Esophagus squamous epithelium (tissue), 5 donors: ENCODE data around the gene DENND4A. TPM values are rescaled to one million over a fixed set of nuclear protein-coding genes. Genes with fewer than 3 reads are reported as not detected.
"Not testable (repeated sequence)": the region's sequence is repeated elsewhere in the genome, so short reads cannot be mapped to it uniquely, and the experiment has no call there.

Experiments
- DNase-seq: peaks from one replicate; lab custom pipeline; 2025; lab: John Stamatoyannopoulos, UW
- H3K27ac ChIP-seq, 4 donors: fragments of 200-600 bp; sonication (generic); one replicate each; pipeline ENCODE4 v1.5.1; 2016 to 2019; ENCODE audit warnings: mild to moderate bottlenecking in 1 of 4
- H3K27me3 ChIP-seq, 4 donors: fragments of 200-600 bp; sonication (generic); 1 replicate in 3 of 4; 2 replicates in 1 of 4; pipeline versions ENCODE4 v1.5.1 to v1.6.0; 2017 to 2021; ENCODE audit warnings: antibody characterized with exemption in 1 of 4
- H3K36me3 ChIP-seq, 3 donors: fragments of 200-600 bp; sonication (generic); one replicate each; pipeline ENCODE4 v1.5.1; 2016 to 2019
- H3K4me1 ChIP-seq, 3 donors: fragments of 200-600 bp; sonication (generic); one replicate each; pipeline ENCODE4 v1.5.1; 2017 to 2019
- H3K4me3 ChIP-seq, 4 donors: fragments of 200-600 bp; sonication (generic); 1 replicate in 3 of 4; 2 replicates in 1 of 4; pipeline ENCODE4 v1.5.1; 2016 to 2019; ENCODE audit warnings: mild to moderate bottlenecking in 2 of 4, moderate library complexity in 1 of 4
- H3K9me3 ChIP-seq, 3 donors: fragments of 200-600 bp; sonication (generic); one replicate each; pipeline ENCODE4 v1.5.1; 2016 to 2019
- CTCF ChIP-seq, 6 experiments: fragments of 450-650 bp in 4 of 6; fragments of 200-600 bp in 2 of 6; sonication (generic) in 2 of 6; IDR thresholded peaks; one replicate each; pipeline ENCODE4 v1.5.1; 2016 to 2019; ENCODE audit warnings: antibody characterized with exemption in 6 of 6, mild to moderate bottlenecking in 4 of 6, moderate library complexity in 4 of 6
- POLR2A ChIP-seq, 4 donors: fragments of 450-650 bp; IDR thresholded peaks; one replicate each; pipeline ENCODE4 v1.6.1; 2017; ENCODE audit warnings: antibody characterized with exemption in 4 of 4, mild to moderate bottlenecking in 4 of 4, moderate library complexity in 3 of 4
- WGBS, 2 donors: methylation state at CpG; one replicate each; pipeline ENCODE4 v1.1.5; 2018; 5-methylcytosine and 5-hydroxymethylcytosine counted together
- intact Hi-C: fragments of 100-400 bp; cut with DNase I; formaldehyde crosslinking; loops from one replicate; pipeline ENCODE4 v1.15.0; 2022
- total RNA-seq, 4 donors: library from RNA; depleted of rRNA; stranded (reverse); fragments of >200 nt; gene quantifications; one replicate each; pipeline ENCODE4 v1.1.0, GENCODE V29; 2016
- donor health status: DM: yes; HTN: yes; CAD: no.

DENND4A gene
- total RNA-seq, 4 donors from 2014 or later = 5.9 to 22.3 (median 10.9) TPM

- Histone ChIP-seq H3K27ac (no peak overlapping the region), H3K27me3 (no peaks in the 10 kb centered on the region), H3K36me3 (peaks cover 0 to 7% (median 0%) of the 10 kb centered on the region in 3 donors), H3K9me3 (no peaks in the 10 kb centered on the region), H3K4me1 (peaks cover 0 to under 1% (median 0%) of the 10 kb centered on the region in 3 donors), H3K4me3 (no peak overlapping the region)
- intact Hi-C loops = no loop called here
- WGBS, 2 donors = 82 to 92% methylated on average over 5 of the region's 5 CpGs
- no peak for DNase-seq
- TF ChIP-seq CTCF (IDR thresholded peaks at IDR 0.05) = no peak
- TF ChIP-seq POLR2A (IDR thresholded peaks at IDR 0.05) = no peak
Observed at GRCh38 chr15:65782096-65782495, 10.0 kb downstream of the DENND4A start.

DNA sequence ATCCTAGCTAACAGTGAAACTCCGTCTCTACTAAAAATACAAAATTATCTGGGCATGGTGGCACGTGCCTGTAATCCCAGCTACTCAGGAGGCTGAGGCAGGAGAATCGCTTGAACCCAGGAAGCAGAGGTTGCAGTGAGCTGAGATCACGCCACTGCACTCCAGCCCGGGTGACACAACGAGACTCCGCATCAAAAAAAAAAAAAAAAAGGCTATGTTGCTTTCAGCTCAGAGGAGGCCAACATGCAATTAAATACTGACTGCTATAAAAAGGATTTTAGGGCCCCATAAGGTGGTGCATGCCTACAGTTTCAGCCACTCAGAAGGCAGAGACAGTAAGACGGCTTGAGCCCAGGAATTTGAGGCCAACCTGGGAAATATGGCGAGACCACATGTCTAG, 13.4 kb downstream of the DENND4A start:
- intact Hi-C loops, H3K4me1 ChIP-seq, H3K27me3 ChIP-seq, H3K9me3 ChIP-seq, DNase-seq, H3K27ac ChIP-seq, H3K4me3 ChIP-seq, H3K36me3 ChIP-seq: not testable (repeated sequence)
- WGBS, 2 donors = 57 to 80% methylated on average over 5 to 9 of the region's 9 CpGs

- whole genome bisulfite sequencing, 2 donors = 66 to 73% methylated on average over 2 of the region's 2 CpGs
- Histone ChIP-seq H3K4me1 (peaks cover 0 to 6% (median 0%) of the 10 kb centered on the region in 3 donors), H3K27me3 (no peaks in the 10 kb centered on the region), H3K9me3 (no peaks in the 10 kb centered on the region), H3K4me3 (no peak overlapping the region), H3K36me3 (no peaks in the 10 kb centered on the region), H3K27ac (no peak overlapping the region)
- no peak for DNase-seq
- no peak for TF ChIP-seq POLR2A (IDR thresholded peaks at IDR 0.05)
- TF ChIP-seq CTCF (IDR thresholded peaks at IDR 0.05) = no peak
- intact Hi-C loops = no loop called here
Observed at GRCh38 chr15:65778269-65778668, 13.8 kb downstream of the DENND4A start.

DNA sequence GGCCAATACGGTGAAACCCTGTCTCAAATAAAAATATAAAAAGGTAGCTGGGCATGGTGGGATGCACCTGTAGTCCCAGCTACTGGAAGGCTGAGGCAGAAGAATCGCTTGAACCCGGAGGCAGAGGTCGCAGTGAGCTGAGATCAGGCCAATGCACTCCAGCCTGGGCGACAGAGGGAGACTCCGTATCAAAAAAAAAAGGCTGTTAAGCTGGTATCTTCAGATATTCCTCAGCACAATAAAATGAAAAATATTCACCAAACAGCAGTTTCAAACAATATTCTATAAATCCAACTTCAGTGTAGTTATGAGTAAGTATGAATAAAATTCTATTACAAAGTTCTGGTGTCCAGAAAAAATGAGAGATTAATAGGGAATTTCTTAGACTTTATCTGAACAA, 14.2 kb downstream of the DENND4A start:
- Histone ChIP-seq H3K27ac (no peak overlapping the region), H3K4me3 (no peak overlapping the region), H3K36me3 (no peaks in the 10 kb centered on the region), H3K27me3 (no peaks in the 10 kb centered on the region), H3K9me3 (no peaks in the 10 kb centered on the region), H3K4me1 (peaks cover 0 to 6% (median 0%) of the 10 kb centered on the region in 3 donors)
- intact Hi-C loops = no loop called here
- DNase-seq = no peak
- TF ChIP-seq CTCF (IDR thresholded peaks at IDR 0.05) = no peak
- WGBS, 2 donors = 92% methylated on average over 6 of the region's 6 CpGs

DNA sequence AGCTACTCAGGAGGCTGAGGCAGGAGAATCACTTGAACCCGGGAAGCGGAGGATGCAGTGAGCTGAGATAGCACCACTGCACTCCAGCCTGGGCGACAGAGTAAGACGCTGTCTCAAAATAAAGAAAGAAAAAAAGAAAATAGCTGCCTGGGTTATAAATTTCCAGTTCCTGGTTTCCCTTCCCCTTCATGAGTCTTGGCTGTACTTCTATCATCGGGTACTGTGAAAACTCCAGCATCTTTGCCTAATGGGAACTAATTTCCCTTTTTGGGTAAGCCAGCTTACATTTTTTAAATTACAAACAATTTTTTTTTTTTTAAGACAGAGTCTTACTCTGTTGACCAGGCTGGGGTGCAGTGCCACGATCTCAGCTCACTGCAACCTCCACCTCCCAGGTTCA, 15.0 kb downstream of the DENND4A start:
- H3K4me3 ChIP-seq = no peak overlapping the region
- H3K4me1 ChIP-seq = peaks cover 0 to 6% (median 0%) of the 10 kb centered on the region in 3 donors
- H3K9me3 ChIP-seq = no peaks in the 10 kb centered on the region
- no peaks in the 10 kb centered on the region for H3K27me3 ChIP-seq
- DNase-seq = no peak
- intact Hi-C loops = no loop called here
- H3K27ac ChIP-seq = no peak overlapping the region
- TF ChIP-seq CTCF (IDR thresholded peaks at IDR 0.05) (no peak), POLR2A (IDR thresholded peaks at IDR 0.05) (no peak)
- H3K36me3 ChIP-seq = no peaks in the 10 kb centered on the region
- WGBS, 2 donors = 76 to 87% methylated on average over 6 of the region's 6 CpGs
